Chondrocyte (in vitro differentiated cells): Measurements from ENCODE around the gene RND1. TPM values are rescaled to one million over a fixed set of nuclear protein-coding genes. Genes with fewer than 3 reads are reported as not detected.

Experiments used
- DNase-seq: peaks from one replicate; pipeline ENCODE4 v3.0.0; 2021; ENCODE audit warnings: mixed read lengths, low spot score
- H3K27ac Mint-ChIP-seq: one replicate; pipeline ENCODE4 v1.8.0; 2021; ENCODE audit warnings: mild to moderate bottlenecking, moderate library complexity, mixed read lengths; ENCODE audit not compliant: unreplicated experiment
- H3K27me3 Mint-ChIP-seq: 2 replicates; pipeline ENCODE4 v1.8.0; 2021; ENCODE audit warnings: low read depth, mixed read lengths
- H3K36me3 Mint-ChIP-seq: 2 replicates; pipeline ENCODE4 v1.8.0; 2021; ENCODE audit warnings: low read depth, mixed read lengths
- H3K4me1 Mint-ChIP-seq: 2 replicates; pipeline ENCODE4 v1.8.0; 2021; ENCODE audit warnings: low read depth, mild to moderate bottlenecking, mixed read lengths
- H3K4me3 Mint-ChIP-seq: one replicate; pipeline ENCODE4 v1.8.0; 2021; ENCODE audit warnings: mild to moderate bottlenecking, moderate library complexity, mixed read lengths; ENCODE audit not compliant: unreplicated experiment
- H3K9me3 Mint-ChIP-seq: 2 replicates; pipeline ENCODE4 v1.8.0; 2021; ENCODE audit warnings: low read depth, mixed read lengths
- CTCF ChIP-seq: fragments of 200-600 bp; sonication (generic); IDR thresholded peaks from 2 replicates; pipeline ENCODE4 v1.5.0; 2021; ENCODE audit warnings: antibody characterized with exemption, mild to moderate bottlenecking, moderate library complexity
- total RNA-seq: library from RNA; stranded (reverse); gene quantifications from 3 replicates; pipeline ENCODE4 v1.2.1, GENCODE V29; 2021

RND1 gene
- total RNA-seq, 1 donor from 2014 or later = 0.99 TPM

- Mint-ChIP-seq H3K36me3 (peaks cover 21% of the 10 kb centered on the region), H3K27ac (no peak overlapping the region), H3K4me3 (no peak overlapping the region), H3K9me3 (no peaks in the 10 kb centered on the region), H3K4me1 (peaks cover 30% of the 10 kb centered on the region), H3K27me3 (no peaks in the 10 kb centered on the region)
- TF ChIP-seq CTCF = no peak
- no peak for DNase-seq
Observed at GRCh38 chr12:48822139-48822538, 43.5 kb downstream of the RND1 start.

- Mint-ChIP-seq H3K4me1 (peaks cover 46% of the 10 kb centered on the region), H3K9me3 (no peaks in the 10 kb centered on the region), H3K27me3 (no peaks in the 10 kb centered on the region), H3K36me3 (peaks cover 11% of the 10 kb centered on the region), H3K27ac (peak overlapping the region; percentile 22), H3K4me3 (peak overlapping the region; percentile 94)
- no peak for DNase-seq
- no peak for TF ChIP-seq CTCF
Observed at GRCh38 chr12:48819986-48820725, 45.5 kb downstream of the RND1 start.

GRCh38 chr12:48818831-48819590 is 46.7 kb downstream of the RND1 start:
- TF ChIP-seq CTCF = peak; percentile 54
- H3K36me3 Mint-ChIP-seq = peaks cover 5% of the 10 kb centered on the region
- H3K9me3 Mint-ChIP-seq = no peaks in the 10 kb centered on the region
- no peaks in the 10 kb centered on the region for H3K27me3 Mint-ChIP-seq
- no peak for DNase-seq
- peak overlapping the region; percentile 13 for H3K27ac Mint-ChIP-seq
- peaks cover 47% of the 10 kb centered on the region for H3K4me1 Mint-ChIP-seq
- peak overlapping the region; percentile 94 for H3K4me3 Mint-ChIP-seq

GRCh38 chr12:48817873-48818830 is 47.5 kb downstream of the RND1 start, which contains the start of gene CACNB3:
Gene CACNB3 (plus strand): TSS chr12:48818496. CDS start chr12:48818930, 434 bp downstream.
- peak within 1 kb of the TSS; percentile 94 for H3K4me3 Mint-ChIP-seq
- no peaks in the 10 kb centered on the region for H3K9me3 Mint-ChIP-seq
- peak within 1 kb of the TSS; percentile 49 for H3K27ac Mint-ChIP-seq
- peaks cover 54% of the 10 kb centered on the region for H3K4me1 Mint-ChIP-seq
- DNase-seq = no peak
- peaks cover 2% of the 10 kb centered on the region for H3K36me3 Mint-ChIP-seq
- no peaks in the 10 kb centered on the region for H3K27me3 Mint-ChIP-seq
- no peak for TF ChIP-seq CTCF
